GM18907 (cell line): ENCODE measurements around the gene TSPEAR.
"Not testable (repeated sequence)": the region's sequence is repeated elsewhere in the genome, so short reads cannot be mapped to it uniquely, and the experiment has no call there.

Experiments
- ATAC-seq: cut with Tn5 transposase; IDR thresholded peaks from one replicate; pipeline ENCODE4 v1.9.1; 2021; ENCODE audit warnings: mild to moderate bottlenecking, moderate library complexity; ENCODE audit not compliant: unreplicated experiment

TSPEAR gene

GRCh38 chr21:44555200-44555875, 156.0 kb downstream of the TSPEAR start:
- ATAC-seq, result no peak

GRCh38 chr21:44552681-44553080, 158.7 kb downstream of the TSPEAR start:
- no peak for ATAC-seq

- ATAC-seq, result no peak
Measured at GRCh38 chr21:44552136-44552535, 159.2 kb downstream of the TSPEAR start.

DNA sequence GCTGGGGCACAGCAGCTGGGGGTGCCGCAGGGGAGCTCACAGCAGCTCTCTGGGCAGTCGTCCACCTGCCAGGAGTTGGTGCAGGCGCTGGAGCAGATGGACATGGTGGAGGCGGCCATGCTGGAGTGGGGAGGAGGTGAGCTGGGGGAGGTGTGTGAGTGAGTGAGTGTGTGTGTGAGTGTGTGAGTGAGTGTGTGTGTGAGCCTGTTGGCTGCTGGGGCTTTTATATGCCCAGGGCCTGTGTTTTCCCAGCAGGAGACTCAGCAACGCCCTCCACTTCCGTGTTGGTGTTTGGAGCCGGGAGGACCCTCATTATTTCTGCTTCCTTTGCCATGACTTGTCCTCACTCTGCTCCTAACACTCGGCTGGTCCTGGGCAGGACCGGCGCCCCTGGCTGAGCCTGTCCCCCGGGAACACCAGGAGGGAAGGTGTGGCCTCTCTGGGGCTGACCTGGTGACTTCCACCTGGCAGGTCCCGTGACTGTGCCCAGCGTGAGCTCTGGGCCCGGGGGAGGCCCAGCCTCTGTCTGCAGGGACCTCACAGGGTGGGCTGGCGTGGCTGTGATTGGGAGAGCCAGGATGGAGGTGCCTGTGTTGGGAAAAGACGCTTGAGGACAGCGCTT, 159.9 kb downstream of the TSPEAR start, which contains the start of gene KRTAP10-2:
Gene KRTAP10-2 (minus strand): TSS at position 166 of the 622 bp plus-strand sequence. CDS start 47 bp downstream, at position 119.
- no peak for ATAC-seq

GRCh38 chr21:44550807-44551206, 160.6 kb downstream of the TSPEAR start:
- ATAC-seq, result no peak

DNA sequence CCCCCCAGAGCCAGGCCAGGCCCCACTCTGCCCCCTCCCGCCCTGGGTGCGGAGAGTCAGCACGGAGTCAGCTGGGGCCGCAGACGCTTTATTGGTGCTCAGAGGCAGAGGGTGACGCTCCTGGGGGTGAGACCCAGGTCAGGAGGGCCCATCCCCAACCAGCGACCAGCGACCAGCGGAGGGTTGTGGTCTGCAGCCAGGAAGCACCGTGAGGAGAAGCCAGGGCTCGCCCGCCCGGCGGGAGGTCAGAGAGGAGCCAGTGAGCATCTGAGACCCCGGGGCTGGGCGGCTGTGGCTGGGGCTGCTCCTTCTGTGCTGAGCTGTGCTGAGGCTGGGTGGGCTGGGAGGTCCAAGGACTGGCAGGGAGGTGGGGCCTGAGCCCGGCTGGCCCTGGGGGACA, 161.1 kb downstream of the TSPEAR start:
- not testable (repeated sequence) for ATAC-seq

- ATAC-seq, result no peak
Measured at GRCh38 chr21:44549525-44550211, 161.7 kb downstream of the TSPEAR start.

GRCh38 chr21:44548922-44549321, 162.4 kb downstream of the TSPEAR start:
- no peak for ATAC-seq

DNA sequence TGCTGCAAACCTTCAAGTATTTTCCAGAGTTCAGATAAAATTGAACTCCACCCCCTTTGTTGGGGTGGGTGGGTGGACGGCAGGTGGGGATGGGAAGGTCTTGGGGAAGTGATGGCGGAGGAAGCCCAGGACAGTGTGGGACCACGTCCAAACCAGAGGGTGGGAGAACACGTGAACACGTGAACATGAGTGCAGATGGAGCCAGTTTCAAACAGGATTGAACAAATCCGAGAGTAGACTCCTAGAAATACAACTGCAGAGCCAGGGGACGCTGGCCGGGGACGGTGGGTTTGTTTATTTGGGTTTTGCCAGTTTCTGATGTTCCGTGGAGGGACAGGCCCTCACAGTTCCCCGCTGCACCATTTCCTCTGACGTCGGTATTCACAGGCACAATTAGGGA, 163.0 kb downstream of the TSPEAR start:
- no peak for ATAC-seq

DNA sequence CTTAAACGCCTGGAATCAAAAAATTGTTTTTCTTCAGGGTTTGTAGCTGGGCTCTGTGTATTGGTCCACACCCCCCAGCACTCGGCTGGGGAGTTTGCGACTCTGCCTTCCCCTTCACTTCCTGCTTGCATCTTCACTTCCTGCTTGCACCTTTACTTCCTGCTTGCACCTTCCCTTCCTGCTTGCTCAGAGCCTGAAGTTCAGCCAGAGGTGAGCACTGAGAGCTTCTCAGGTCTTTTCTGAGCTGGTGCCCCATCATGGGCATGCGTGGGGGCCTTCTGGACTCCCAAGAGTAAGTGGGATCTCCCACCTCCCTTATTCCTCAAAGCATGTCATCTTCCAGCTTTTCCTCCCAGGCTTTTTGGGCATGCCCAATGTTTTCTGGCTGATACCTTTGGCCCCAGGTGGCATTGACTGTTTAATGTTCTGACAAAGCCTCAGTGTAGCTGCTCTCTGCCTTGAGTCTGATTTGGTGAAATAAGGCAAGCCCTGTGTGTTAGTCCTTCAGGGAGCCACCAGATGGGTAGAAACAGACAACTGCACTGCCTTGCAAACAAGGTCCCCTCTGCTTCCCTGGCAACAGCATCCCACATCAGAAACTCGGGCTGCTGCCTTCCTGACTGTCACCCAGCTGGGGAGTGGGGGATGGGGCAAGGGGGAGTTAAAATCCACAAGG, 163.6 kb downstream of the TSPEAR start:
- no peak for ATAC-seq

GRCh38 chr21:44544566-44544965, 166.8 kb downstream of the TSPEAR start:
- ATAC-seq, result no peak

DNA sequence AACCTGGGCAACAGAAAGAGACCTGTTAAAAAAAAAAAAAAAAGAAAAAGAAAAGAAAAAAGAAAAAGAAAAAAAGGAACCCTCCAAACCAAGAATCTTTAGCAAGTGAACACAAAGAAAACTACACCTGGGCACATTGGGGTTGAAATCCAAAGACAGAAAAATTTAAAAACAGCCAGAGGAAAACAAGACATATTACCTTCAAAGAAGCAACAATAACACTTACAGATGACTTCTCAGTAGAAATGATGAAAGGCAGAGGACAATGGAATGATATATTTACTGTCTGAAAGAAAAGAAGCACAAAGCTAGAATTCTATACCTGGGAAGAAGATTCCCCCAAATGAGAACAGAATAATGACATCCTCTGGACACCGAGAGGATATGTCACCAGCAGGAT, 168.7 kb downstream of the TSPEAR start:
- no peak for ATAC-seq

DNA sequence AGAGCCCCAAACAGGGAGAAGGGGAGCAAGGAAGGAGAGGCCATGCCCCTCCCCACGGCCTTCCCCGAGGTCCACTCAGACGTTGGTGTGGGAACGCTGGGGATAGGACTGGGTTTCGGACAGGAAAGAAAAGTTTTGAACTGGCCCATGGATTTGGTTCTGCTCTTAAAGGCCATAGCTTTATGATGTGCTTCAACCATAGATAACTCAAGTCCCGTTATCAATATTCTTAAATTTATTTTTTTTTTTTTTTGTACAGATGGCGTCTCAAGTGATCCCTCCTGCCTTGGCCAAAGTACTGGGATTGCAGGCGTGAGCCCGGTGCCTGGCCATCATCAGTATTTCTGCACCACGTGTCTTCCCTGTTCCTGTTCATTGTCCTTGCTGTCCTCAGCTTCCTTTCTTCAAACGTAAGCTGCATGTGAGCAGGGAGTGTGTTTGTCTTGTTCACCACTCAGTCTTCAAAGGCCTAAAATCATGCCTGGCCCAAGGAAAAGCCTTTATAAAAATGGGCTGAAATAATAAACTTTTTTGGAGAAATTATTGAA, 170.6 kb downstream of the TSPEAR start:
- no peak for ATAC-seq

DNA sequence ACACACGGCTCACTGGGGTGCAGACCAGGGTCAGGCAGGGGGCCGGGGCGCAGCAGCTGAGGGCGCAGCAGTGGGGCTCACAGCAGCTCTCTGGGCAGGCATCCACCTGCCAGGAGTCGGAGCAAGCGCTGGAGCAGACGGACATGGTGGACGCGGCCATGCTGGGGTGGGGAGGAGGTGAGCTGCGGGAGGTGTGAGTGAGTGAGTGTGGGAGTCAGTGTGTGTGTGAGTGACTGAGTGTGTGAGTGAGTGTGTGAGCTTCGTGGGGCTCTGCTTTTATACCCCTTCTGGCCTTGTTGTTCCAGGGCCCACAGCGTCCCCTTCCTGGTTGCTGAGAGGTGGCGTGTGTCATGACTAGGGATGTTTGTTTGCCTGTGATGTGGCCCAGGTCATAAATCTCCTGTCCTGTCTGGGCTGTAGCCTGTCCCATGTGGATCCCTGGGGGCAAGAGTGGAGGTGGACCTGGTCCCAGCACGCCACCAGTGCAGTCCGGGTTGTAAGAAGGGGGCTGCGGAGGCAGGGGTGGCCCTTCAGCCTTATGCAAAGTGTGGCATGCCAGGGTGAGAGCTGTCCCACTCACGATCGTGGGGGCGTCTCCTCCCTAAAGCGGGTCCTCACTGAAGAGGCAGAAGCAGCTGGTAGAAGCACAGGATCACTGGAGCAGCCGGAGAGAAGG, 171.2 kb downstream of the TSPEAR start, which contains the start of gene KRTAP10-1:
Gene KRTAP10-1 (minus strand): TSS at position 205 of the 676 bp plus-strand sequence. CDS start 45 bp downstream, at position 160.
- no peak for ATAC-seq

DNA sequence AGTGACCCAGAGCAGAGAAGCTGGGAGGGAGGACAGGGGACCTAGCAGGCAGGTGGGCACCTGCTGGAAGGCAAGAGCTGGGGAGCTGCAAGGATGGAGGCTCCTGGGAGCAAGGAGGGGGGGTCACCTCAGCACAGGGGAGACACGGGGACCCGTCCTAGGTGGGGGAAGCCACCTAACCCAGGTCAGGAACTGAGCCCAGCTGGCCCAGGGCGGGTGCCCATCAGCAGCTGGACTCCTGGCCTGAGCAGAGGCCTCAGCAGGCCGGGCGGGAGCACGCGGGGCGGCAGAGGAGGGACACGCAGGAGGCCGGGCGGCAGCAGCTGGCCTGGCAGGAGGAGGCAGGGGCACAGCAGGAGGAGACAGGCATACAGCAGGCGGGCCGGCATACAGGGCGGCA, 172.3 kb downstream of the TSPEAR start:
- no peak for ATAC-seq

DNA sequence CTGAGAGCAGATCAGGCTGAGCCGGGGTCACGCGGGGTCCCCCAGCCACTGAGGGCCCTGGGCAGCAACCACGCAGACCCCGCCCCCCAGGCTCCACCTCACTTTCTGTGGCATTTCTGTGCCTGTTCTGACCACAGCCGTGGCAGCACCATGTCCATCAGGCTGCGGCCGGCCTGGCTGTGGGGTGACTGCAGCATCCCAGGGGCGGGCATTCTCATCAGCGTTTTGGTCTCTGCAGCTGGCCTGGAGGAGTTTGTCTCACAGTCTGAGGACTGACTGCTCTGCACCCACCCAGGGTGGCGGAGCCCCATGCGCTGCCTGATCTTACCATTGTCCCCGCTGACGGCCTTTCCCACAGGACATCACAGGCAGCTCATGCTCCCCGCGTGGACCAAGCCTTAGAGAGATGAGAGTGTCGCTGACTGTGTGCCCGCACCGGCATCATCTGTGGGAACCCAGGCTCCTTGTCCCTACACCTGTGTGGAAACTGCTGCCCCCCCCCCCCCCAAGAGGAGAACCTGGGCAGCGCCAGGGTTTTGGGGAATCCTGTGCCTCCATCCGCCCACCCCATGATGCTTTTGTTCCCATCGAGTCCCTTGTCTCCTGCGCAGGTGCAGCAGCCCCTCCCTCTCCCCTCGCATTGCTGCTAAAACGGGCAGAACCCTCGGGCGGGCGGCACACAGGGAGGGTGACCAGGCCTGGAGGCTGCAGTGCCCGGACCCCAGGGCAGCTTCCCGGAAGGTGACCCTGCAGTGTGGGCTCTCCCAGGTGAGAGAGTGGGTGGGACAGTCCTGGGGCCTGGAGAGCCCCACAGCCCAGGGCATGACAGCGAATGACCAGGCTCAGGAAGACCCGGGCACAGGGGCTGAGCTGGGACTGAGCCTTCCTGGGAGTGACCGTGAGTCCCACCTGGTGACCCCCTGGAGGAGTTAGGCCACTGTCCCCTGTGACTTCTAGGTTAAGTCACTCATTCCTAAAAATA, 173.2 kb downstream of the TSPEAR start:
- ATAC-seq, result no peak

- ATAC-seq, result no peak
Measured at GRCh38 chr21:44535963-44536362, 175.4 kb downstream of the TSPEAR start.

DNA sequence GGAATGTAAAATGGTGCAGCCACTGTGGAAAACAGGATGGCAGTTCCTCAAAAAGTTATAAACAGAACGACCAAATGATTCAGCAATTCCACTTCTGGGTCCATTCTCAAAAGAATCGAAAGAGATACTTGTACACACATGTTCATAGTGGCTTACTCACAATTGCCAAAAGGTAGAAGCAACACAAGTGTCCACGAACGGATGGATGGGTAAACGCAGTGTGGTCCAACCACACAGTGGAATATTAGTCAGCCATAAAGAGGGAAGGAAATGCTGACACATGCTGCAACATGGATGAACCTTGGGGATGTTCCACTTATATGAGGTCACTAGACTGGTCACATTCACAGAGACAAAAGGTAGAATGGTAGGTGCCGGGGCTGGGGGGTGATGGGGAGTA, 176.7 kb downstream of the TSPEAR start:
- no peak for ATAC-seq

- no peak for ATAC-seq
Measured at GRCh38 chr21:44533891-44534627, 177.3 kb downstream of the TSPEAR start.
